ENCODE data around the gene BIRC6.

Gene BIRC6

DNA sequence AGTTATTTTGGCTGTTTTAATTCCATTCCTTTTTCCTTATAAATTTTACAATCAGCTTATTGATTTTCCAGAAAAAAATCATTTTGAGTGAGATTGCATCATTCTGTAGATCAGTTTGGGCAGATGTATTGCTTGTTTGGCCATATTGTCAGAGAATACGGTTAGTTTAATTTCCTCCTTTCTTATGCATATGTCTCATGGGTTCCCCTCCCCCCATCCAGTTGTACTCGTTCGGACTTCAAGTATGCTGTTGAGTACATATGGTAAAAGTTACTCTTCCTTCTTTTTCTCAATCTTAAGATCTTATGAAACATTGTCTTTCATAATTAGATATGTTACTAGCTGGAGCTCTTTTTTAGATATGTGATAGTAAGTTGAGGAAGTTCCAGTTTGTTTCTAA is 139.8 kb downstream of the BIRC6 start:
- Histone ChIP-seq H2AFZ (ENCODE audit: low read depth) (no peak overlapping the region), H4K20me1 (ENCODE audit: insufficient read depth) (no peaks in the 10 kb centered on the region), H3K36me3 (ENCODE audit: insufficient read depth) (no peaks in the 10 kb centered on the region), H3K4me3 (IDR thresholded peaks at IDR 0.05; ENCODE audit: insufficient read depth, low read depth, low read length) (no peak overlapping the region), H3K79me2 (ENCODE audit: insufficient read depth, low read depth) (no peaks in the 10 kb centered on the region; the same call in 1 of the 2 replicates), H3K4me2 (no peak overlapping the region), H3K9ac (no peak overlapping the region), H3K4me1 (ENCODE audit: low read depth, poor library complexity, severe bottlenecking) (no peaks in the 10 kb centered on the region), H3K27ac (no peak overlapping the region), H3K27me3 (ENCODE audit: insufficient read depth, low read depth) (no peaks in the 10 kb centered on the region)
- TF ChIP-seq, protein P1, sequence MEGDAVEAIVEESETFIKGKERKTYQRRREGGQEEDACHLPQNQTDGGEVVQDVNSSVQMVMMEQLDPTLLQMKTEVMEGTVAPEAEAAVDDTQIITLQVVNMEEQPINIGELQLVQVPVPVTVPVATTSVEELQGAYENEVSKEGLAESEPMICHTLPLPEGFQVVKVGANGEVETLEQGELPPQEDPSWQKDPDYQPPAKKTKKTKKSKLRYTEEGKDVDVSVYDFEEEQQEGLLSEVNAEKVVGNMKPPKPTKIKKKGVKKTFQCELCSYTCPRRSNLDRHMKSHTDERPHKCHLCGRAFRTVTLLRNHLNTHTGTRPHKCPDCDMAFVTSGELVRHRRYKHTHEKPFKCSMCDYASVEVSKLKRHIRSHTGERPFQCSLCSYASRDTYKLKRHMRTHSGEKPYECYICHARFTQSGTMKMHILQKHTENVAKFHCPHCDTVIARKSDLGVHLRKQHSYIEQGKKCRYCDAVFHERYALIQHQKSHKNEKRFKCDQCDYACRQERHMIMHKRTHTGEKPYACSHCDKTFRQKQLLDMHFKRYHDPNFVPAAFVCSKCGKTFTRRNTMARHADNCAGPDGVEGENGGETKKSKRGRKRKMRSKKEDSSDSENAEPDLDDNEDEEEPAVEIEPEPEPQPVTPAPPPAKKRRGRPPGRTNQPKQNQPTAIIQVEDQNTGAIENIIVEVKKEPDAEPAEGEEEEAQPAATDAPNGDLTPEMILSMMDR (conservative IDR thresholded peaks at IDR 0.05; ENCODE audit: low read depth, low read length) = no peak

DNA sequence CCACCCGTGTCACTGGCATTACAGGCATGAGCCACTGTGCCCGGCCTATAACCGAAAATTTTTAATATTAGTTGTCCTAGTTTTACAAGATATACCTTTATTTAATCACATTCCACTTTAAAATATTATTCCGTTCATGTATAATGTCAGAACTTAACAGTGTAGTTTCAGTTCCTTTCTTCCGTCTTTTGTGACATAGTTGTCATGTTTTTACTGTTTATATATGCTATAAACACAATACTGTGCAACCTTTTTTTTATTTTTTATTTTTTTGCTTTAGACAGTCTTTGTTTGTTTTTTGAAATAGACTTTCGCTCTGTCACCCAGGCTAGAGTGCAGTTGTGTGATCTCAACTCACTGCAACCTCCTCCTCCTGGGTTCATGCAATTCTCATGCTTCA is 141.5 kb downstream of the BIRC6 start:
- Histone ChIP-seq H2AFZ (ENCODE audit: low read depth) (no peak overlapping the region), H3K4me2 (no peak overlapping the region), H3K79me2 (ENCODE audit: insufficient read depth, low read depth) (no peaks in the 10 kb centered on the region; the same call in 1 of the 2 replicates), H3K27ac (no peak overlapping the region), H3K4me1 (ENCODE audit: low read depth, poor library complexity, severe bottlenecking) (no peaks in the 10 kb centered on the region), H3K9ac (no peak overlapping the region), H4K20me1 (ENCODE audit: insufficient read depth) (no peaks in the 10 kb centered on the region), H3K4me3 (IDR thresholded peaks at IDR 0.05; ENCODE audit: insufficient read depth, low read depth, low read length) (no peak overlapping the region), H3K27me3 (ENCODE audit: insufficient read depth, low read depth) (no peaks in the 10 kb centered on the region), H3K36me3 (ENCODE audit: insufficient read depth) (no peaks in the 10 kb centered on the region)
- TF ChIP-seq, protein P1 (conservative IDR thresholded peaks at IDR 0.05; ENCODE audit: low read depth, low read length) = no peak

DNA sequence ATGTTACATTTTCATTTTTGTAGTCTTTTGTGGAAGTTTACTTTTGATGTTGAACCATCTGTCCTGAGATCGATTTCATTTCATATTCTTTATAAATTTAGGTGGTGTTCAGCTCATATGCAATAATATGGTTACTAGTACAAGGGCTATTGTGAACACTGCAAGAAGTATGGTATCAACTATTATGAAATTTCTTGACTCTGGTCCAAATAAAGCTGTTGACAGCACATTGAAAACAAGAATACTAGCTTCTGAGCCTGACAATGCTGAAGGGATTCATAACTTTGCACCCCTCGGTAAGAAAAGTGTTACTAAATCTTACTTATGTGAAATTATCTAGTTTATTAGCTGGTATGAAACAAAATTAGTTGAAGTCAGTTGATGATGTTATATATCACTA is 146.1 kb downstream of the BIRC6 start:
- Histone ChIP-seq H3K4me1 (ENCODE audit: low read depth, poor library complexity, severe bottlenecking) (no peaks in the 10 kb centered on the region), H3K27ac (no peak overlapping the region), H2AFZ (ENCODE audit: low read depth) (no peak overlapping the region), H3K4me2 (no peak overlapping the region), H3K79me2 (ENCODE audit: insufficient read depth, low read depth) (no peaks in the 10 kb centered on the region; the same call in 1 of the 2 replicates), H3K36me3 (ENCODE audit: insufficient read depth) (no peaks in the 10 kb centered on the region), H4K20me1 (ENCODE audit: insufficient read depth) (no peaks in the 10 kb centered on the region), H3K27me3 (ENCODE audit: insufficient read depth, low read depth) (no peaks in the 10 kb centered on the region), H3K4me3 (IDR thresholded peaks at IDR 0.05; ENCODE audit: insufficient read depth, low read depth, low read length) (no peak overlapping the region), H3K9ac (no peak overlapping the region)
- TF ChIP-seq, protein P1 (conservative IDR thresholded peaks at IDR 0.05; ENCODE audit: low read depth, low read length) = no peak

DNA sequence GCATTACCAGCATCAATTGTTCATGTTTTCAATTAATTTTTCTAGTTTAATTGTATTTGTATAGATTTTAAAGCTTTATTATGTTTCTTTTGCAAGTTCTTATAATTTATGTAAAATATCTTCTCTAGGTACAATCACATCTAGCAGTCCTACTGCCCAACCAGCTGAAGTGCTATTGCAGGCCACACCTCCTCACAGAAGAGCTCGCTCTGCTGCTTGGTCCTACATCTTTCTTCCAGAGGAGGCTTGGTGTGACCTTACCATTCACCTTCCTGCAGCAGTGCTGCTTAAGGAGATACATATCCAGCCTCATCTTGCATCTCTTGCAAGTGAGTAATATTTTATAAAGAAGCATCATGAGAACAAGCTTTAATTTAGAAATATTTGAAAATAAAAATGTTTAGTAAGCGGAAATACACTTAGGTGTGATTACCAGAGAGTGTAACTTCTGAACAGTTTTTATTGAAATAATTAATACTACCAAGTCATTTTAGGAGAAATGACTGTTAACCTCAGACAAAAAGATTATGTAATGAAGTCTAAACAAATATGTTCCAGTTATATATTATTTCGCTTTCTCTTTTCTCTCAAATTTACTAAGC is 148.2 kb downstream of the BIRC6 start:
- Histone ChIP-seq H3K9ac (no peak overlapping the region), H3K27ac (no peak overlapping the region), H3K27me3 (ENCODE audit: insufficient read depth, low read depth) (no peaks in the 10 kb centered on the region), H2AFZ (ENCODE audit: low read depth) (no peak overlapping the region), H3K4me2 (no peak overlapping the region), H3K36me3 (ENCODE audit: insufficient read depth) (no peaks in the 10 kb centered on the region), H3K4me1 (ENCODE audit: low read depth, poor library complexity, severe bottlenecking) (no peaks in the 10 kb centered on the region), H3K79me2 (ENCODE audit: insufficient read depth, low read depth) (no peaks in the 10 kb centered on the region; the same call in 1 of the 2 replicates), H4K20me1 (ENCODE audit: insufficient read depth) (no peaks in the 10 kb centered on the region), H3K4me3 (IDR thresholded peaks at IDR 0.05; ENCODE audit: insufficient read depth, low read depth, low read length) (no peak overlapping the region)
- TF ChIP-seq, protein P1 (conservative IDR thresholded peaks at IDR 0.05; ENCODE audit: low read depth, low read length) = no peak

All from KMS-11 (cell line).